Liver (tissue), 9 donors: ENCODE measurements around the gene ATXN3. TPM values are rescaled to one million over a fixed set of nuclear protein-coding genes. Genes with fewer than 3 reads are reported as not detected.
A peak's percentile ranks its signal among the peaks of the same experiment; 100 is the strongest.

Experiments used
- DNase-seq: peaks from one replicate; pipeline ENCODE4 v3.0.0-alpha.2; 2017; ENCODE audit warnings: low spot score
- H3K27ac ChIP-seq, 2 donors: one replicate each; pipeline ENCODE4 v1.7.0; 2013; ENCODE audit warnings: inconsistent platforms in 2 of 2, low read length in 2 of 2, control low read depth in 1 of 2, low read depth in 1 of 2, mild to moderate bottlenecking in 1 of 2
- H3K27me3 ChIP-seq, 4 donors: one replicate each; pipeline versions ENCODE4 v1.6.1 to v1.7.0; 2013; ENCODE audit warnings: low read length in 3 of 4, inconsistent platforms in 1 of 4, mild to moderate bottlenecking in 1 of 4, moderate library complexity in 1 of 4; ENCODE audit not compliant: control insufficient read depth in 4 of 4, insufficient read depth in 4 of 4
- H3K36me3 ChIP-seq, 4 donors: one replicate each; pipeline versions ENCODE4 v1.6.1 to v1.7.0; 2013; ENCODE audit warnings: low read length in 3 of 4, mild to moderate bottlenecking in 3 of 4, low read depth in 1 of 4, moderate library complexity in 1 of 4; ENCODE audit not compliant: control insufficient read depth in 4 of 4, insufficient read depth in 3 of 4
- H3K4me1 ChIP-seq, 4 donors: one replicate each; pipeline versions ENCODE4 v1.6.1 to v1.7.0; 2013; ENCODE audit warnings: low read length in 3 of 4, mild to moderate bottlenecking in 3 of 4, moderate library complexity in 1 of 4; ENCODE audit not compliant: control insufficient read depth in 4 of 4, insufficient read depth in 4 of 4
- H3K4me3 ChIP-seq, 3 donors: one replicate each; pipeline versions ENCODE4 v1.6.1 to v1.7.0; 2013; ENCODE audit warnings: low read length in 3 of 3, control low read depth in 1 of 3, low read depth in 1 of 3, mild to moderate bottlenecking in 1 of 3
- H3K9ac ChIP-seq, 2 donors: one replicate each; pipeline ENCODE4 v1.7.0; 2013; ENCODE audit warnings: low read length in 2 of 2, mild to moderate bottlenecking in 2 of 2, moderate library complexity in 2 of 2, control low read depth in 1 of 2, low read depth in 1 of 2
- H3K9me3 ChIP-seq, 4 donors: one replicate each; pipeline versions ENCODE4 v1.6.1 to v1.7.0; 2013; ENCODE audit warnings: low read length in 3 of 4; ENCODE audit not compliant: control insufficient read depth in 4 of 4
- ATF3 ChIP-seq: IDR thresholded peaks from 2 replicates; pipeline ENCODE4 v1.6.1; 2016; ENCODE audit warnings: antibody characterized with exemption
- CTCF ChIP-seq: fragments of 150-350 bp; IDR thresholded peaks from 2 replicates; pipeline ENCODE4 v1.5.1; 2017; ENCODE audit warnings: improper control_type of control experiment, low read depth, low read length; ENCODE audit not compliant: missing input control
- EGR1 ChIP-seq, 2 donors: IDR thresholded peaks; 2 replicates each; pipeline ENCODE4 v1.6.1; 2016 to 2018; ENCODE audit warnings: antibody characterized with exemption in 2 of 2, low read depth in 2 of 2
- FOXA1 ChIP-seq: IDR thresholded peaks from 2 replicates; pipeline ENCODE4 v1.6.1; 2016; ENCODE audit warnings: antibody characterized with exemption
- FOXA2 ChIP-seq: IDR thresholded peaks from 2 replicates; pipeline ENCODE4 v1.6.1; 2016; ENCODE audit warnings: antibody characterized with exemption
- GABPA ChIP-seq, 2 donors: IDR thresholded peaks in 1 of 2; conservative IDR thresholded peaks in 1 of 2; 2 replicates each; pipeline ENCODE4 v1.6.1; 2016; ENCODE audit warnings: antibody characterized with exemption in 2 of 2, mild to moderate bottlenecking in 1 of 2, moderate library complexity in 1 of 2
- HNF4A ChIP-seq, 2 donors: conservative IDR thresholded peaks; 2 replicates each; pipeline ENCODE4 v1.6.1; 2016; ENCODE audit warnings: antibody characterized with exemption in 2 of 2, mild to moderate bottlenecking in 2 of 2
- HNF4G ChIP-seq: IDR thresholded peaks from 2 replicates; pipeline ENCODE4 v1.6.1; 2016; ENCODE audit warnings: antibody characterized with exemption
- JUND ChIP-seq, 2 donors: IDR thresholded peaks; 2 replicates each; pipeline ENCODE4 v1.6.1; 2016; ENCODE audit warnings: antibody characterized with exemption in 2 of 2
- MAX ChIP-seq: IDR thresholded peaks from 2 replicates; pipeline ENCODE4 v1.6.1; 2016; ENCODE audit warnings: antibody characterized with exemption
- NR2F2 ChIP-seq: IDR thresholded peaks from 2 replicates; pipeline ENCODE4 v1.6.1; 2016; ENCODE audit warnings: antibody characterized with exemption
- RAD21 ChIP-seq, 2 donors: IDR thresholded peaks; 2 replicates each; pipeline ENCODE4 v1.6.1; 2016; ENCODE audit warnings: antibody characterized with exemption in 2 of 2, mild to moderate bottlenecking in 2 of 2
- REST ChIP-seq: IDR thresholded peaks from 2 replicates; pipeline ENCODE4 v1.6.1; 2016; ENCODE audit warnings: antibody characterized with exemption, mild to moderate bottlenecking
- RXRA ChIP-seq, 2 donors: IDR thresholded peaks; 2 replicates each; pipeline ENCODE4 v1.6.1; 2017 to 2018; ENCODE audit warnings: antibody characterized with exemption in 2 of 2, mild to moderate bottlenecking in 1 of 2
- SP1 ChIP-seq: IDR thresholded peaks from 2 replicates; pipeline ENCODE4 v1.6.1; 2018; ENCODE audit warnings: antibody characterized with exemption, mild to moderate bottlenecking
- TAF1 ChIP-seq: conservative IDR thresholded peaks from 2 replicates; pipeline ENCODE4 v1.6.1; 2016; ENCODE audit warnings: antibody characterized with exemption, mild to moderate bottlenecking
- YY1 ChIP-seq: IDR thresholded peaks from 2 replicates; pipeline ENCODE4 v1.6.1; 2016; ENCODE audit warnings: antibody characterized with exemption, mild to moderate bottlenecking
- ZBTB33 ChIP-seq: IDR thresholded peaks from 2 replicates; pipeline ENCODE4 v1.6.1; 2016; ENCODE audit warnings: antibody characterized with exemption
- WGBS: extraction: QIAGEN DNeasy Blood & Tissue Kit; methylation state at CpG from one replicate; pipeline ENCODE4 v1.1.7; 2013; 5-methylcytosine and 5-hydroxymethylcytosine counted together
- polyA plus RNA-seq, 2 donors: library from polyadenylated mRNA; stranded (reverse) in 1 of 2; unstranded in 1 of 2; fragments of 200-250 nt in 1 of 2; fragments of >200 nt in 1 of 2; fragmentation: Nextera tagmentation in 1 of 2; extraction: Ambion mirVana in 1 of 2; gene quantifications; one replicate each; pipeline versions ENCODE4 v1.2.1 to v1.2.3, GENCODE V29; 2013 to 2015
- total RNA-seq, 2 donors: library from RNA; depleted of rRNA; stranded (reverse); fragments of >200 nt; gene quantifications; one replicate each; pipeline ENCODE4 v1.2.3, GENCODE V29; 2014
- donor health status: healthy.
- donor health status: healthy.
- donor health status: healthy.
- donor health status: healthy.
- donor health status: healthy.

Gene ATXN3
- total and polyA plus RNA-seq, 4 donors, result 3.6 to 17.7 (median 9.1) TPM

- H3K9ac ChIP-seq, result peak overlapping the region; percentile 95 to 99
- TF ChIP-seq GABPA (IDR thresholded peaks at IDR 0.05 in 1 of 2, conservative IDR thresholded peaks at IDR 0.05 in 1 of 2), result no peak
- TF ChIP-seq REST, result no peak
- no peak for TF ChIP-seq HNF4G
- TF ChIP-seq FOXA2, result no peak
- no peak for TF ChIP-seq TAF1
- no peak for TF ChIP-seq NR2F2
- no peak for TF ChIP-seq YY1
- TF ChIP-seq RXRA (IDR thresholded peaks at IDR 0.05), result no peak
- no peak for TF ChIP-seq MAX
- no peak for TF ChIP-seq FOXA1
- no peak for TF ChIP-seq SP1
- TF ChIP-seq EGR1 (IDR thresholded peaks at IDR 0.05; ENCODE audit: low read depth in 2 of 2), result no peak
- TF ChIP-seq HNF4A (conservative IDR thresholded peaks at IDR 0.05), result no peak
- no peak for TF ChIP-seq ZBTB33
- no peak for TF ChIP-seq ATF3
- no peak for TF ChIP-seq JUND (IDR thresholded peaks at IDR 0.05)
- H3K27me3 ChIP-seq, result no peaks in the 10 kb centered on the region
- no peaks in the 10 kb centered on the region for H3K9me3 ChIP-seq
- H3K4me3 ChIP-seq, result peak overlapping the region; percentile 65 to 98 (median 89)
- DNase-seq, result no peak
- under 1% methylated on average over 22 of the region's 22 CpGs for WGBS
- H3K36me3 ChIP-seq, result no peaks in the 10 kb centered on the region
- peak overlapping the region; percentile 94 to 95 for H3K27ac ChIP-seq
- H3K4me1 ChIP-seq, result peaks cover 5 to 53% (median 36%) of the 10 kb centered on the region in 4 donors
These were observed 67.2 kb downstream of the ATXN3 start for GRCh38 chr14:92039063-92039718.

- WGBS, result 61% methylated on average over 3 of the region's 3 CpGs
- Histone ChIP-seq H3K27ac (no peak overlapping the region), H3K9me3 (no peaks in the 10 kb centered on the region), H3K4me3 (peak overlapping the region in 1 of 3 donors; percentile 19), H3K27me3 (no peaks in the 10 kb centered on the region), H3K9ac (peak overlapping the region in 1 of 2 donors; percentile 33), H3K36me3 (no peaks in the 10 kb centered on the region), H3K4me1 (peaks cover 5 to 57% (median 38%) of the 10 kb centered on the region in 4 donors)
- TF ChIP-seq SP1, result no peak
- TF ChIP-seq RAD21 (IDR thresholded peaks at IDR 0.05), result no peak
- TF ChIP-seq HNF4G, result no peak
- no peak for TF ChIP-seq NR2F2
- no peak for TF ChIP-seq ZBTB33
- no peak for TF ChIP-seq YY1
- TF ChIP-seq FOXA1, result no peak
- no peak for TF ChIP-seq FOXA2
- no peak for TF ChIP-seq JUND (IDR thresholded peaks at IDR 0.05)
- TF ChIP-seq CTCF, result no peak
- no peak for TF ChIP-seq GABPA (IDR thresholded peaks at IDR 0.05 in 1 of 2, conservative IDR thresholded peaks at IDR 0.05 in 1 of 2)
- no peak for DNase-seq
These were observed 68.4 kb downstream of the ATXN3 start for GRCh38 chr14:92037989-92038388.
